ENCODE measurements around the gene TMEM150A.
A peak's percentile ranks its signal among the peaks of the same experiment; 100 is the strongest.
"Not testable (repeated sequence)": the region's sequence is repeated elsewhere in the genome, so short reads cannot be mapped to it uniquely, and the experiment has no call there.

Gene TMEM150A

DNA sequence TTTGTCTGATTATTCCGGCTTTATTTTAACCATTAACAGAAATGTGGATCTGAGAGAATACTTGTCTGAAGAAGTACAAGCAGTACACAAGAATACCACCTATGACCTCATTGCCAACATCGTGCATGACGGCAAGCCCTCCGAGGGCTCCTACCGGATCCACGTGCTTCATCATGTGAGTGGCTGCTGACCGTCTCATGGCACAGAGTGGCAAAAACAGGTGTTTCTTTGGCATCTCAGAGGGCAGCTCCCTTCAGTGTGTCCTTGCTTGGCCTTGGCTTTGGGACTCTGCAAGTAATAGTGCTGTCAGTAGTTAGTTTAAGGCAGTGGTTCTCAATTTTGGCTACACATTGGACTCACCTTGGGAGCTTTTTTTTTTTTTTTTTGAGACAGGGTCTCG, 42.4 kb upstream of the TMEM150A start:
- Histone ChIP-seq H3K9ac (no peak overlapping the region), H3K4me2 (no peak overlapping the region), H3K36me3 (peaks cover 100% of the 10 kb centered on the region in 11 experiments), H3K27me3 (no peaks in the 10 kb centered on the region), H4K20me1 (peaks cover 9 to 86% (median 59%) of the 10 kb centered on the region in 11 experiments; a peak in 19 of 22 replicates), H3K27ac (no peak overlapping the region), H3K4me3 (no peak overlapping the region), H3K9me3 (replicated peaks in 1 of 11) (no peaks in the 10 kb centered on the region), H3K4me1 (peaks cover 10 to 23% (median 19%) of the 10 kb centered on the region in 10 experiments)
- TF ChIP-seq Cebpa-rat (IDR thresholded peaks at IDR 0.05), result no peak

DNA sequence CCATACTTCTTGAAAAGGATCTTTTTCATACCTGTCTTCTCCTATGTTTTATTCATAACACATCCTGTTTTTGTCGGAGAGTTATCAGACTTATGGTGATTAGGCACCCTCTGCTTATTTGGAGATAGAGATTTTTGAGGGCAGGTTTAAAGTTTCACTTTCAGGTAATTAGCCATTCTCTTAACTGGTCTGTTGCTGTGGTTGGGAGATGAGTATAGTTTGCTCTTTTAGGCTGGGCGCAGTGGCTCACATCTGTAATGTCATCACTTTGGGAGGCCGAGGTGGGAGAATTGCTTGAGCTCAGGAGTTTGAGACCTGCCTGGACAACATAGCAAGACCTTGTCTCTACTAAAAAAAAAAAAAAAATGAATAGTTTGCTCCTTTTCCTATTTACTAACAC, 40.2 kb upstream of the TMEM150A start:
- Histone ChIP-seq H3K9ac (no peak overlapping the region), H3K27me3 (no peaks in the 10 kb centered on the region), H3K4me1 (peaks cover 2 to 12% (median 9%) of the 10 kb centered on the region in 10 experiments), H4K20me1 (peaks cover 5 to 72% (median 46%) of the 10 kb centered on the region in 11 experiments; a peak in 19 of 22 replicates), H3K9me3 (replicated peaks in 1 of 11) (no peaks in the 10 kb centered on the region), H3K36me3 (peaks cover 100% of the 10 kb centered on the region in 11 experiments), H3K27ac (no peak overlapping the region), H3K4me2 (no peak overlapping the region), H3K4me3 (no peak overlapping the region)
- TF ChIP-seq Cebpa-rat (IDR thresholded peaks at IDR 0.05), result no peak

DNA sequence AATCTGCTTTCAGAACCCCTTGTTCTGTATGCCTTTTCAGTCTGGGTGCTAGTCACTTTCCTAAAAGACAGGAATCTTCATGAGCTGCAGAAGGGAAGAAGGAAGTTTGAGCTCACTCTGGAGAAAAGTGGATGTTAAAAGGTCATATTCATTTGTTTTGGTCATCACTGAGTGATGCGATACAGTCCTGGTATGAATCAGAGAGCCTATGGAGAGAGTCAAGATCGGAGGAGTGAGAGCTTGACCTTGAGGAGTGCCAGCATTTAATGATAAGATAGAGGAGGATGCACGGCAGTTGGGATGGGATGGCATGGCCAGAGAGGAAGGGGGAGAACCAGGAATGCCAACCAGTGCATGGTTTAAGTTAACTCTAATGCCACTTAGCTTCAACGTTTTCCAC, 33.1 kb upstream of the TMEM150A start:
- no peaks in the 10 kb centered on the region for H3K9me3 ChIP-seq (replicated peaks in 1 of 11)
- H3K4me1 ChIP-seq, result no peaks in the 10 kb centered on the region
- TF ChIP-seq Cebpa-rat (IDR thresholded peaks at IDR 0.05), result no peak
- peaks cover 97 to 100% (median 98%) of the 10 kb centered on the region in 11 experiments for H3K36me3 ChIP-seq
- no peak overlapping the region for H3K4me3 ChIP-seq
- no peaks in the 10 kb centered on the region for H3K27me3 ChIP-seq
- no peak overlapping the region for H3K27ac ChIP-seq
- H3K9ac ChIP-seq, result no peak overlapping the region; a peak in 2 of 22 replicates
- no peak overlapping the region for H3K4me2 ChIP-seq
- peaks cover 10 to 75% (median 60%) of the 10 kb centered on the region in 11 experiments; a peak in 21 of 22 replicates for H4K20me1 ChIP-seq

DNA sequence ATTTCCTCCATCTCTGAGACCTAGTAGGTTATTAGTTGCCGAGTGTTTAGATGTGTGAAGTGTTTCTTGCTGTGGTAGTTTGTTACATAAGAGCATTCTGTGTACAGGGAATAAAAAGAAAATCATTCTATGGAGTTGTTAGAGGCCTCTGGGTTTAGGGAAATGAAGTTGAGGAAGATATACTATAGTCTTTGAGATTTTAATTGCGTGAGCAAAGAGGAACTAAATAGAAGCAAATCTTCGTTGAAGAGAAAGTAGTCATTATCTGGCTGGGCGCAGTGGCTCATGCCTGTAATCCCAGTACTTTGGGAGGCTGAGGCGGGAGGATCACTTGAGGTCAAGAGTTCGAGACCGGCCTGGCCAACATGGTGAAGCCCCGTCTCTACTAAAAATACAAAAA, 32.5 kb upstream of the TMEM150A start:
- Histone ChIP-seq H3K4me2 (no peak overlapping the region), H3K27me3 (no peaks in the 10 kb centered on the region), H3K36me3 (peaks cover 97 to 100% (median 98%) of the 10 kb centered on the region in 11 experiments), H3K9ac (peak overlapping the region in 2 of 11 experiments; percentile 36 to 40; a peak in 1 of 22 replicates), H3K9me3 (replicated peaks in 1 of 11) (no peaks in the 10 kb centered on the region), H4K20me1 (peaks cover 10 to 79% (median 65%) of the 10 kb centered on the region in 11 experiments; a peak in 21 of 22 replicates), H3K27ac (no peak overlapping the region), H3K4me3 (no peak overlapping the region), H3K4me1 (no peaks in the 10 kb centered on the region)
- no peak for TF ChIP-seq Cebpa-rat (IDR thresholded peaks at IDR 0.05)

DNA sequence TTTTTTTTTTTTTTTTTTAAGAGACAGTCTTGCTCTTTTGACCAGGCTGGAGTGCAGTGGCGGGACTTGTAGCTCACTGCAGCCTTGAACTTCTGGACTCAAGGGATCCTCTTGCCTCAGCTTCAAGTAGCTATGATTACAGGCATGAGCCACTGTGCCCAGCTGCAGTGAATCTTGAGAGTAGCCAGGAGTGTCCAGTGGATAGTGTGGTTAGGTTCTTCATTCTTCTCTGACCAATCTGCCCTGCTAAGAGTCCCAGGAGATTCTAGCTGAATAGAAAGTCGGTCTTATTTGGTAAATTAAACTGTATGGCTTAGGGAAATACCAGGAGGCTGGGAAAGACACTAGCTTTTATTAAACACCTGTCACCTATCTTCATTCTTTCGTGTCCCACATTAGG, 28.8 kb upstream of the TMEM150A start:
- H3K4me3 ChIP-seq, result no peak overlapping the region
- peaks cover 0 to 8% (median 0%) of the 10 kb centered on the region in 10 experiments; a peak in 2 of 20 replicates for H3K4me1 ChIP-seq
- TF ChIP-seq Cebpa-rat (IDR thresholded peaks at IDR 0.05), result no peak
- no peak overlapping the region for H3K4me2 ChIP-seq
- H3K9me3 ChIP-seq (replicated peaks in 1 of 11), result no peaks in the 10 kb centered on the region
- peaks cover 97 to 100% (median 99%) of the 10 kb centered on the region in 11 experiments for H3K36me3 ChIP-seq
- H3K27ac ChIP-seq, result no peak overlapping the region
- H3K27me3 ChIP-seq, result no peaks in the 10 kb centered on the region
- H4K20me1 ChIP-seq, result peaks cover 10 to 91% (median 54%) of the 10 kb centered on the region in 11 experiments; a peak in 21 of 22 replicates
- no peak overlapping the region for H3K9ac ChIP-seq

DNA sequence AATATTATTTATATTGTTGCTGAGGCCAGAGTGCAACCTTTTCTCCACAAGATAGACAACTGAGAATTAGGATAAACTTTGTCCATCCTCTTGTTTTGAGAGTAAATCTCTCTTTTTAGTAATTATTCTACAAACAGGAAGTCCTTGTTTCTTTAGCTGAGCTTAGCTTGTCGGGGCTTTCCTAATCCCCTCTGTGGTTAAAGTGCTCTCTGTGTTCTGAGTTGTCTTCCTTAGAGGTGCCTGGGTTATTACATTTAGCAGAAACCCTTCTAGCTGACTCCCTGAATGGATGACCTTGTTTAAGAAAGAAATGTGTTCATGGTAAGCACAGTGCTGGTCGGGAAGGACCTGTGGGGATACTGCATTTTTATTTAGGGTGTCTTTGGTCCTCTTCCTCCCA, 26.2 kb upstream of the TMEM150A start:
- no peak for TF ChIP-seq Cebpa-rat (IDR thresholded peaks at IDR 0.05)
- peaks cover 99 to 100% (median 100%) of the 10 kb centered on the region in 11 experiments for H3K36me3 ChIP-seq
- no peaks in the 10 kb centered on the region for H3K27me3 ChIP-seq
- no peaks in the 10 kb centered on the region for H3K9me3 ChIP-seq (replicated peaks in 1 of 11)
- H3K27ac ChIP-seq, result no peak overlapping the region
- H3K4me3 ChIP-seq, result no peak overlapping the region
- peaks cover 0 to 90% (median 44%) of the 10 kb centered on the region in 11 experiments; a peak in 19 of 22 replicates for H4K20me1 ChIP-seq
- peak overlapping the region in 2 of 11 experiments; percentile 35 to 48; a peak in 2 of 22 replicates for H3K9ac ChIP-seq
- peaks cover 0 to 8% (median 0%) of the 10 kb centered on the region in 10 experiments; a peak in 2 of 20 replicates for H3K4me1 ChIP-seq
- H3K4me2 ChIP-seq, result no peak overlapping the region

DNA sequence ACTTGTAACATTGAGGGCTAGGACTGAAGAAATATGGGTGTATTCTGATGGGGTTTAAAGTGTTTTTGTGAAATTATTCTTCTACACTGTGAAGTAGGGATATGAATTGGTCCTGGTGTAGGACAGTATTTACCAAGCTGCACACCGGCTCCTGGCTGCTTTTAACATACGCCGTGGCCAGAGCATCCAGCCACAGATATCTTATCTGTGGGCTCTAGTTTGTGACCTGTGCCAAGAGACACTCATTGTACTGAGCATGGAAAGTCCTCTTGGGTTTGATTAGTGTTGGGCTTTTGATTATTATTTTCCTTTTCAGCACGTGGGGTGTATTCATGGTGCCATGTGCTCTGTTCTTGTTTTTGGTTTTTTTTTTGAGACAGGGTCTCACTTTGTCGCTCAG, 21.5 kb upstream of the TMEM150A start:
- Histone ChIP-seq H3K4me3 (no peak overlapping the region), H3K4me1 (peaks cover 0 to 6% (median 0%) of the 10 kb centered on the region in 10 experiments; a peak in 6 of 20 replicates), H4K20me1 (peaks cover 4 to 95% (median 61%) of the 10 kb centered on the region in 11 experiments; a peak in 21 of 22 replicates), H3K9me3 (replicated peaks in 1 of 11) (no peaks in the 10 kb centered on the region), H3K9ac (no peak overlapping the region), H3K27me3 (no peaks in the 10 kb centered on the region), H3K27ac (no peak overlapping the region), H3K4me2 (no peak overlapping the region), H3K36me3 (peaks cover 98 to 100% (median 100%) of the 10 kb centered on the region in 11 experiments)
- TF ChIP-seq Cebpa-rat (IDR thresholded peaks at IDR 0.05), result no peak

DNA sequence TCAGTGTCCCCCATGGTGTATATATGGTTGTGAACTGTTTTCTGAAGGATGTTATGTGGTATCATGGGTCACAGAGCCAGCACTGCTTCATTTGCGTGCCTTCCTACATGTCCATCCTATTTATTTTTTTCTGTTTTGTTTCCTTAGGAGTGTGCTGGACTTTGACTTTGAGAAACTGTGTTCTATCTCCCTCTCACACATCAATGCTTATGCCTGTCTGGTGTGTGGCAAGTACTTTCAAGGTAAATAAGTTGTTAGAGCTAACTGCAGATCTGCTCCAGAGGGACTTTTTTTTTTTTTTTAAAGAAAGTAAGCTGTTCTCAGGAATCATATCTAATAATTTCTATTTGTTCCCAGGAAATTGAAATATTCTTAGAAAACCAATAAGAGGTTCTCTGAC, 18.8 kb upstream of the TMEM150A start:
- H3K36me3 ChIP-seq, result peaks cover 81 to 95% (median 92%) of the 10 kb centered on the region in 11 experiments

DNA sequence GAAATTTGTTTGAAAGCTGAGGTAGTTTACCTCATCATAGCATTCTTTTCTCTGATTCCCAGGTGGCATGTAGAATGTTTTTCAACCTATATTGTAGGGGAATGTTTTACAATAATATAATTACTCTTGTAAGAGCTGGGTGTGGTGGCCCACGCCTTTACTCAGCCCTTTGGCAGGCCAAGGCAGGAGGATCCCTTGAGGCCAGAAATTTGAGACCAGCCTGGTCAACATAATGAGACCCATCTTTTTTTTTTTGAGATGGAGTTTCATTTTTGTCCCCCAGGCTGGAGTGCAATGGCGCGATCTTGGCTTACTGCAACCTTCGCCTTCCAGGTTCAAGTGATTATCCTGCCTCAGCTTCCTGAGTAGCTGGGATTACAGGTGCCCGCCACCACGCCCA, 17.1 kb upstream of the TMEM150A start:
- Histone ChIP-seq H3K36me3 (peaks cover 63 to 78% (median 74%) of the 10 kb centered on the region in 11 experiments), H3K27ac (no peak overlapping the region), H3K27me3 (no peaks in the 10 kb centered on the region), H3K4me2 (no peak overlapping the region), H3K9me3 (replicated peaks in 1 of 11) (no peaks in the 10 kb centered on the region), H3K4me1 (peaks cover 19 to 32% (median 22%) of the 10 kb centered on the region in 10 experiments), H3K9ac (peak overlapping the region in 3 of 11 experiments; percentile 33 to 39 (median 38); a peak in 4 of 22 replicates), H4K20me1 (peaks cover 18 to 78% (median 72%) of the 10 kb centered on the region in 11 experiments; a peak in 21 of 22 replicates), H3K4me3 (no peak overlapping the region)
- TF ChIP-seq Cebpa-rat (IDR thresholded peaks at IDR 0.05), result no peak

More for the DNA sequence above, 18.8 kb upstream of the TMEM150A start:
- Histone ChIP-seq H3K9me3 (replicated peaks in 1 of 11) (no peaks in the 10 kb centered on the region), H3K4me1 (peaks cover 12 to 24% (median 15%) of the 10 kb centered on the region in 10 experiments), H3K9ac (peak overlapping the region in 1 of 11 experiments; percentile 24; a peak in 1 of 22 replicates), H3K27ac (no peak overlapping the region), H3K4me2 (no peak overlapping the region), H4K20me1 (peaks cover 18 to 94% (median 76%) of the 10 kb centered on the region in 11 experiments; a peak in 21 of 22 replicates), H3K4me3 (no peak overlapping the region), H3K27me3 (no peaks in the 10 kb centered on the region)
- no peak for TF ChIP-seq Cebpa-rat (IDR thresholded peaks at IDR 0.05)

DNA sequence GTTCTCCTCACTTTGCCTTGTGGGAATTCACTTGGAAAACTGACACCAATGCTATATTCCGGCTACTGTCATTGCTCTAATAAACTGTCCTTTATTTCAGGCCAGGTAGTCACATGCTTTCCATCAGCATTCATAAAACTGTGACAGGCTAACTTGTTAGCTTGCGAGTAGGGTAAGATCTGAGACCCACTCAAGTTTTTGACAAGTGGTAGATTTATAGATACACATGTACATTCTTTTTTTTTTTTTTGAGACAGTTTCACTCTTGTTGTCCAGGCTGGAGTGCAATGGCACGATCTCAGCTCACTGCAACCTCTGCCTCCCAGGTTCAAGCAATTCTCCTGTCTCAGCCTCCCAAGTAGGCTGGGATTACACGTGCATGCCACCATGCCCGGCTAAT, 15.2 kb upstream of the TMEM150A start:
- Histone ChIP-seq H3K27ac (peak overlapping the region in 2 of 11 experiments; percentile 94 to 99; a peak in 2 of 22 replicates), H3K9ac (peak overlapping the region; percentile 95 to 100 (median 99)), H3K36me3 (peaks cover 46 to 59% (median 56%) of the 10 kb centered on the region in 11 experiments), H3K4me3 (peak overlapping the region; percentile 83 to 99 (median 94); a peak in 17 of 20 replicates), H3K4me1 (peaks cover 21 to 34% (median 24%) of the 10 kb centered on the region in 10 experiments), H3K4me2 (peak overlapping the region; percentile 78 to 97 (median 90)), H4K20me1 (peaks cover 18 to 62% (median 58%) of the 10 kb centered on the region in 11 experiments; a peak in 21 of 22 replicates)
- H3K27me3 ChIP-seq; H3K9me3 ChIP-seq (replicated peaks in 1 of 11): not testable (repeated sequence)
